Esophagus (tissue), 2 donors: Measurements from ENCODE around the gene PFAS. TPM values are rescaled to one million over a fixed set of nuclear protein-coding genes. Genes with fewer than 3 reads are reported as not detected.

Source experiments
- H3K27ac ChIP-seq, 2 donors: one replicate each; pipeline ENCODE4 v1.5.1; 2013; ENCODE audit warnings: low read depth in 2 of 2, mild to moderate bottlenecking in 2 of 2, inconsistent platforms in 1 of 2, low read length in 1 of 2, moderate library complexity in 1 of 2
- H3K27me3 ChIP-seq, 2 donors: one replicate each; pipeline ENCODE4 v1.6.1; 2013; ENCODE audit warnings: low read length in 2 of 2, control low read depth in 1 of 2, mild to moderate bottlenecking in 1 of 2; ENCODE audit not compliant: insufficient read depth in 2 of 2, control insufficient read depth in 1 of 2
- H3K36me3 ChIP-seq, 2 donors: one replicate each; pipeline ENCODE4 v1.6.1; 2013; ENCODE audit warnings: low read length in 1 of 2; ENCODE audit not compliant: control insufficient read depth in 2 of 2, insufficient read depth in 2 of 2
- H3K4me1 ChIP-seq, 2 donors: one replicate each; pipeline ENCODE4 v1.6.1; 2013; ENCODE audit warnings: low read length in 1 of 2; ENCODE audit not compliant: control insufficient read depth in 2 of 2, insufficient read depth in 2 of 2
- H3K4me3 ChIP-seq, 2 donors: one replicate each; pipeline ENCODE4 v1.5.1; 2013; ENCODE audit warnings: low read length in 2 of 2, mild to moderate bottlenecking in 2 of 2, low read depth in 1 of 2, moderate library complexity in 1 of 2
- H3K9me3 ChIP-seq, 2 donors: one replicate each; pipeline ENCODE4 v1.6.1; 2013; ENCODE audit warnings: mild to moderate bottlenecking in 2 of 2, low read depth in 1 of 2, low read length in 1 of 2, moderate library complexity in 1 of 2; ENCODE audit not compliant: control insufficient read depth in 2 of 2, insufficient read depth in 1 of 2
- WGBS, 2 donors: extraction: QIAGEN DNeasy Blood & Tissue Kit; methylation state at CpG; one replicate each; pipeline ENCODE4 v1.1.7; 2013; 5-methylcytosine and 5-hydroxymethylcytosine counted together
- polyA plus RNA-seq, 2 donors: library from polyadenylated mRNA; stranded (reverse); fragments of 200-250 nt; gene quantifications; one replicate each; pipeline ENCODE4 v1.2.3, GENCODE V29; 2013
- donor health status: healthy with polysubstance abuse.
- donor health status: Bipolar disorder and iron deficiency.

PFAS gene
- polyA plus RNA-seq, 2 donors, result 8.1 to 16.2 TPM

DNA sequence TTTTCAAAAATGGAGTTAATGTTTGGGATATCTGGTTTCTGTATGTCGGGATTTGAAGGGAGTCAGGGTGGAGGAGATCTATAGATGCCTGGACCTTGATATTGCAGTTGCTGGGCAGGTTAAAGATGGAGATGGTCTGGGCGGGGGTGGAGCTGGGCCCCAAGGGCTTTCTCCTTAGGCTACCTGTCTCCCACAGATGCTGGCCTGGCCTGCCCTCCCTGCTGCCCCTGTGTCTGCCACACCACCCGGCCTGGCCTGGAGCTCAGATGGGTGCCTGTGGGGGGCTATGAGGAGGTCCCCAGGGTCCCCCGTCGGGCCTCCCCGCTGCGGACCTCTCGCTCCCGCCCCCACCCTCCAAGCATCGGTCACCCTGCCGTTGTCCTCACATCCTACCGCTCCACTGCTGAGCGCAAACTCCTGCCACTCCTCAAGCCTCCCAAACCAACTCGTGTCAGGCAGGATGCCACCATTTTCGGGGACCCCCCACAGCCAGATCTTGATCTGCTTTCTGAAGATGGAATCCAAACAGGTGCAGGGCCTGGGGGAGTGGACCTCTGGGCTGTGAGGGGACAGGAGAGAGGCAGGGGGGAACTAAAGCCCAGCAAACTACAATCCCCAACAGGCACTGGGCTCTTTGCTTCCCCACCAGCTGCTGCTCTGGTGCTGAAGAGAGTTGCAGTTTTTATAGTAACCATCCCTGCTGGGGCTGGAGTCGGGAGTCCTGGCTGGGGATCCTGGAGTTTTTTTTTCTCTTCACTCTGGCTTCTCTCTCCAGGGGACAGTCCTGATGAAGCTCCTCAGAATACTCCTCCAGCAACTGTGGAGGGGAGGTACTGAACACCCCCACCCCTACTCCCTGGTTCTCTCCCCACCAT, 63.9 kb downstream of the PFAS start:
- Histone ChIP-seq H3K9me3 (no peaks in the 10 kb centered on the region), H3K36me3 (no peaks in the 10 kb centered on the region), H3K4me3 (no peak overlapping the region), H3K27ac (no peak overlapping the region), H3K4me1 (peaks cover 2 to 9% of the 10 kb centered on the region in 2 donors), H3K27me3 (peaks cover 0 to 10% of the 10 kb centered on the region in 2 donors)
- WGBS, 2 donors, result 61 to 65% methylated on average over 15 to 16 of the region's 16 CpGs

DNA sequence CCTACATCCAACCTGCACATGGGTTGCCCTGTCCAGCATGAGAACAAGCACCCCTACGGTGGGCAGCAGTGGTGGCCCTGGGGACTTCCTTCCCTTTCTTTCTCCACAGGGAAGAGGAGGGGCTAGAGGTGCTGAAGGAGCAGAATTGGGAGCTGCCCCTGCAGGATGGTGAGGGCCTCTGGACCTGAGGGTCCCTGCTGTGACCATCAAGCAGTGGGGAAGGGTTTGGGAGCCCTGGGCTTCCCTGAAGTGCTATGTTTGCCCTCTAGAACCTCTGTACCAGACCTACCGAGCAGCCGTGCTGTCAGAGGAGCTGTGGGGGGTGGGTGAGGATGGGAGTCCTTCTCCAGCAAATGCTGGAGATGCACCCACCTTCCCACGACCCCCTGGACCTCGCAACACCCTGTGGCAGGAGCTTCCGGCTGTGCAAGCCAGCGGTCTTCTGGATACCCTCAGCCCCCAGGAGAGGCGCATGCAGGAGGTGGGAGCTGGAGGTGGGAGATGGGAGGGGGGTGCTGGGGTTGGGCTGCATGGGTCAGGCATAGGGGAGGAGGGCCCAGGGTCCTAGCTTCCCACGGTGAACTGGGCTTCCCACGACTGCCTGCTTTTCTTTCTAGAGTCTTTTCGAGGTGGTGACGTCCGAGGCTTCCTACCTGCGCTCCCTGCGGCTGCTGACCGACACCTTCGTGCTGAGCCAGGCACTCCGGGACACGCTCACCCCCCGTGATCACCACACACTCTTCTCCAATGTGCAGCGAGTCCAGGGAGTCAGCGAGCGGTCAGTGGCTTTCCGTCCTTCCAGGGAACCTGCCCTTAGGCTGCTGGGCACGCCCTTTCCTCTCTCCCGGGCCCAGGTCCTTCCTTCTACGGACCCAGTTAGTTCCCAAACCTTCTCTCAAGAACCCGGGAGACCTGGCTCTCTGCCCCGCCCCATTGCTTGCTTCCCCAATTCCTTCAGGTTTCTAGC, 66.0 kb downstream of the PFAS start:
- Histone ChIP-seq H3K27me3 (peaks cover 0 to 10% of the 10 kb centered on the region in 2 donors), H3K36me3 (no peaks in the 10 kb centered on the region), H3K4me1 (peaks cover 2 to 9% of the 10 kb centered on the region in 2 donors), H3K27ac (no peak overlapping the region), H3K9me3 (no peaks in the 10 kb centered on the region), H3K4me3 (peak overlapping the region in 1 of 2 donors; percentile 11)
- 23 to 26% methylated on average over 29 of the region's 29 CpGs for WGBS, 2 donors

DNA sequence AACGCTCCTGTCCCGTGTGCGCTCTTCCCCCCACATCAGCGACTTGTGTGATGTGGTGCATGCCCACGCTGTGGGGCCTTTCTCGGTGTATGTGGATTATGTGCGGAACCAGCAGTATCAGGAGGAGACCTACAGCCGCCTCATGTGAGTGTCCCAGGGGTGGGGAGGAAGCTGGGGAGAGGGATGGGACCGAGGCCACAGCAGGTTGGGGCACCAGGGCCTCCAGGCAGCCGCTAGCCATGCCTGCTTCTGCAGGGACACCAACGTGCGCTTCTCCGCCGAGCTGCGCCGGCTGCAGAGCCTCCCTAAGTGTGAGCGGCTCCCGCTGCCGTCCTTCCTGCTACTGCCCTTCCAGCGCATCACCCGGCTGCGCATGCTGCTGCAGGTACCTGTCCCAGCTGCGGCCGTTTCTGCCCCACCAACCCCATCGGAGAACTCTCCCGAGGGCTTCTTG, 66.7 kb downstream of the PFAS start:
- Histone ChIP-seq H3K4me1 (peaks cover 2 to 9% of the 10 kb centered on the region in 2 donors), H3K4me3 (peak overlapping the region in 1 of 2 donors; percentile 11), H3K27me3 (peaks cover 0 to 10% of the 10 kb centered on the region in 2 donors), H3K9me3 (no peaks in the 10 kb centered on the region), H3K27ac (no peak overlapping the region), H3K36me3 (no peaks in the 10 kb centered on the region)
- 35 to 37% methylated on average over 25 to 26 of the region's 26 CpGs for WGBS, 2 donors

DNA sequence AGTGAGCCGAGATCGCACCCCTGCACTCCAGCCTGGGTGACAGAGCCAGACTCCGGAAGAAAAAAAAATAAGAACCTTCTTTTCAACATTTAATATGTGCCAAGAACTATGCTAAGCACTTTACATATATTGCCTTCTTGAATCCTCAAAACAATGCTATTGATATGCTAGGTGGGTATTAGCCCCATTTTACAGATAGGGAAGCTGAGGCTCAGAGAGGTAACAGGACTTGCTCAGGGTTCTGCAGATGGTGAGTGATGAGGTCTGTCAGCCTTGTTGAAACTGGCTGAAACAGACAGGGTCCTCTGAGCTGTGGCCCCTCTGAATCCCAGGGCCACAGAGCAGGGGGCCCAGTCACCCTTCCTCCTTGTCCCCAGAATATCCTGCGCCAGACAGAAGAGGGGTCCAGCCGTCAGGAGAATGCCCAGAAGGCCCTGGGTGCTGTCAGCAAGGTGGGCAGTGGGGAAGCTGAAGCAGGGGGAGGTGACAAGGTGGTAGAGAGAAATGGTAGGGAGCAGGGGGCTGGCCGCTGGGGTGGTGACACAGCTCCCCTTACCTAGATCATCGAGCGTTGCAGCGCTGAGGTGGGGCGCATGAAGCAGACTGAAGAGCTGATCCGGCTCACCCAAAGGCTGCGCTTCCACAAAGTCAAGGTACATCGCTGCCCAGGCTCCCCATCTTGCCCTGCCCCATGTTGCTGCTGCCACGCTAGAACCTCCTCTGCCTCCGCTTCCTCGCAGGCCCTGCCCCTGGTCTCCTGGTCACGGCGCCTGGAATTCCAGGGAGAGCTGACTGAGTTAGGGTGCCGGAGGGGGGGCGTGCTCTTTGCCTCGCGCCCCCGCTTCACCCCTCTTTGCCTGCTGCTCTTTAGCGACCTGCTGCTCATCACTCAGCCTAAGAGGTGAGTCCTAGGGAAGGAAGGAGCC, 69.2 kb downstream of the PFAS start:
- Histone ChIP-seq H3K4me1 (peaks cover 2 to 9% of the 10 kb centered on the region in 2 donors), H3K9me3 (no peaks in the 10 kb centered on the region), H3K27ac (no peak overlapping the region), H3K27me3 (peaks cover 0 to 10% of the 10 kb centered on the region in 2 donors), H3K4me3 (no peak overlapping the region), H3K36me3 (no peaks in the 10 kb centered on the region)
- 77 to 82% methylated on average over 24 of the region's 24 CpGs for WGBS, 2 donors

Other genes with a start within 250 kb of the PFAS start
- under 1 TPM; 0.19 to 0.59 TPM for gene GUCY2D, start 246.7 kb upstream of the PFAS start, polyA plus RNA-seq
- gene ALOX15B, start 210.2 kb upstream of the PFAS start, polyA plus RNA-seq, result 10 to 100 TPM; 22.8 to 24.7 TPM
- gene ALOX12B, start 161.6 kb upstream of the PFAS start, polyA plus RNA-seq, result 1 to 10 TPM; 2.4 to 5.2 TPM
- 1 to 10 TPM in 1 of 2 donors, under 1 TPM in 1; 0.43 to 1.7 TPM for gene ALOXE3, start 130.8 kb upstream of the PFAS start, polyA plus RNA-seq
- gene HES7, start 125.2 kb upstream of the PFAS start, polyA plus RNA-seq, result under 1 TPM; 0.15 to 0.24 TPM
- 10 to 100 TPM; 44.7 to 85.2 TPM for gene PER1, start 96.9 kb upstream of the PFAS start, polyA plus RNA-seq
- gene VAMP2, start 86.3 kb upstream of the PFAS start, polyA plus RNA-seq, result 10 to 100 TPM; 21.9 to 22.4 TPM
- 1 to 10 TPM; 5.6 to 8.9 TPM for gene TMEM107, start 72.9 kb upstream of the PFAS start, polyA plus RNA-seq
- 1 to 10 TPM; 3.3 to 8.2 TPM for gene BORCS6, start 59.1 kb upstream of the PFAS start, polyA plus RNA-seq
- gene AURKB, start 38.7 kb upstream of the PFAS start, polyA plus RNA-seq, result 10 to 100 TPM; 25.3 to 28.3 TPM
- gene CTC1, start 1.2 kb upstream of the PFAS start, polyA plus RNA-seq, result 10 to 100 TPM in 1 of 2 donors, 1 to 10 TPM in 1; 7.3 to 20.5 TPM
- gene RANGRF, start 39.4 kb downstream of the PFAS start, polyA plus RNA-seq, result 10 to 100 TPM in 1 of 2 donors, 1 to 10 TPM in 1; 9.9 to 17.8 TPM
- gene SLC25A35, start 46.1 kb downstream of the PFAS start, polyA plus RNA-seq, result 1 to 10 TPM; 2.7 to 6.6 TPM
- gene ARHGEF15, start 61.0 kb downstream of the PFAS start, polyA plus RNA-seq, result 1 to 10 TPM; 3.6 to 4.4 TPM
- under 1 TPM; 0.27 to 0.41 TPM for gene ODF4, start 90.6 kb downstream of the PFAS start, polyA plus RNA-seq
- gene RPL26, start 133.9 kb downstream of the PFAS start, polyA plus RNA-seq, result 1,000 to 10,000 TPM; 2,120 to 4,250 TPM
- 10 to 100 TPM; 14.0 to 18.4 TPM for gene RNF222, start 148.5 kb downstream of the PFAS start, polyA plus RNA-seq
- gene NDEL1, start 186.6 kb downstream of the PFAS start, polyA plus RNA-seq, result 10 to 100 TPM; 34.7 to 46.5 TPM